Tibial nerve (tissue), 4 donors: ENCODE results near the gene RRN3. TPM values are rescaled to one million over a fixed set of nuclear protein-coding genes. Genes with fewer than 3 reads are reported as not detected.
"Not testable (repeated sequence)": the region's sequence is repeated elsewhere in the genome, so short reads cannot be mapped to it uniquely, and the experiment has no call there.

Source experiments
- DNase-seq, 2 donors: peaks; one replicate each; pipeline ENCODE4 v3.0.0-alpha.2; 2019; ENCODE audit warnings: low spot score in 2 of 2
- H3K27ac ChIP-seq, 4 donors: fragments of 200-600 bp; sonication (generic) in 3 of 4; one replicate each; pipeline ENCODE4 v1.5.1; 2017 to 2019; ENCODE audit warnings: mild to moderate bottlenecking in 1 of 4
- H3K27me3 ChIP-seq, 2 donors: fragments of 200-600 bp; sonication (generic) in 1 of 2; one replicate each; pipeline versions ENCODE4 v1.5.1 to v1.6.0; 2017 to 2019
- H3K36me3 ChIP-seq, 3 donors: fragments of 200-600 bp; sonication (generic); one replicate each; pipeline ENCODE4 v1.5.1; 2018 to 2019
- H3K4me1 ChIP-seq, 4 donors: fragments of 200-600 bp; sonication (generic) in 3 of 4; one replicate each; pipeline ENCODE4 v1.5.1; 2017 to 2019
- H3K4me3 ChIP-seq, 4 donors: fragments of 200-600 bp; sonication (generic) in 3 of 4; one replicate each; pipeline ENCODE4 v1.5.1; 2017 to 2019; ENCODE audit warnings: mild to moderate bottlenecking in 1 of 4, moderate library complexity in 1 of 4
- H3K9me3 ChIP-seq, 4 donors: fragments of 200-600 bp; sonication (generic) in 3 of 4; one replicate each; pipeline ENCODE4 v1.5.1; 2017 to 2019
- WGBS, 2 donors: methylation state at CpG; one replicate each; pipeline ENCODE4 v1.1.5; 2018; 5-methylcytosine and 5-hydroxymethylcytosine counted together
- total RNA-seq, 4 donors: library from RNA; depleted of rRNA; stranded (reverse); fragments of >200 nt; gene quantifications; one replicate each; pipeline ENCODE4 v1.1.0, GENCODE V29; 2016

The RRN3 gene
- total RNA-seq, 4 donors from 2014 or later: 25.5 to 39.6 (median 36.0) TPM

GRCh38 chr16:15134752-15135482 is 40.8 kb upstream of the RRN3 start:
- WGBS, 2 donors: 91 to 97% methylated on average over 6 to 10 of the region's 33 CpGs
- H3K27me3 ChIP-seq, H3K9me3 ChIP-seq, H3K4me3 ChIP-seq, H3K27ac ChIP-seq, DNase-seq, H3K4me1 ChIP-seq: not testable (repeated sequence)
- H3K36me3 ChIP-seq: peaks cover 0 to 31% (median 0%) of the 10 kb centered on the region in 3 donors

- H3K27ac ChIP-seq, H3K4me3 ChIP-seq, H3K4me1 ChIP-seq, DNase-seq, H3K9me3 ChIP-seq, H3K27me3 ChIP-seq: not testable (repeated sequence)
- WGBS, 2 donors: 94% methylated on average over 7 of the region's 31 CpGs; no CpG with 5 or more reads in 1 of the 2 donors
- peaks cover 0 to 36% (median 0%) of the 10 kb centered on the region in 3 donors for H3K36me3 ChIP-seq
Measured at GRCh38 chr16:15133554-15133953, 39.5 kb upstream of the RRN3 start.

GRCh38 chr16:15132719-15133428 is 38.8 kb upstream of the RRN3 start:
- not testable (repeated sequence) for H3K4me1 ChIP-seq, H3K27ac ChIP-seq, DNase-seq, H3K27me3 ChIP-seq, H3K9me3 ChIP-seq, H3K4me3 ChIP-seq
- H3K36me3 ChIP-seq: peaks cover 0 to 43% (median 0%) of the 10 kb centered on the region in 3 donors
- WGBS, 2 donors: 97% methylated on average over 6 of the region's 41 CpGs; no CpG with 5 or more reads in 1 of the 2 donors

DNA sequence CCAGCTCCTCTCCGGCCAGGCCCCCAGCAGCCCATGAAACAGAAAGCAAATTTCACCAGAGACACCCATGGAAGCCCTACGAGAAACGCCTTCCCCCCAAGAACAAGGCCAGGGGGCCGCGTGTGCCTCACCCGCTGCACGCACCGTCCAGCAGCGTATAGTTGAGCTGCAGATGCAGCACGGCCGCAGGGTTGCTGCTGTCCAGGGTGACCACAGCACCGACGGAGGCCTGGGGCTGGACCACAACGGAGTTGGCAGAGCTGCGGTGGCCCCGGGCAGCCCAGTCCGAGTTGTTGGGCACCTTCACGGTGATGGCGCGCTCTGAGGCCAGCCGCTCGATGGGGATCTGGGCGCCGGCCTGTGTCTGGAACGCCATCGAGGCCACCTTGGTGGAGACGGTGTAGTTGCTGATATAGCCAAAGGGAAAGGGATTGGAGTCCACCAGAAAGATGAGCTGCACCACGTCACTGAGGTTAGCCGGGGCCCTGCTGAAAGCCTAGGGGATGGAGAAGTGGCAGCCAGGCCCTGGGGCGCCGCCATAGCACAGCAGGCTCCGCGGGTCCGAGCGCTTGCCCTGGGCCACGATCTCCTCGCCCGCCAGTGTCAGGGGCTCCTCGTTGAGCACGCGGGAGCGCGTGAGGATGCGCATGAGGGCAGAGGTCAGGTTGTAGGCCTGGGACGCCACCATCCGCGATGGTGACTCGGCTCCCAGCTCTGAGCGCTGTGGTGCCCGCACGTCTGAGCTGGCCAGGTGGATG is 37.0 kb upstream of the RRN3 start:
- DNase-seq: not testable (repeated sequence)
- WGBS, 2 donors: 92 to 96% methylated on average over 14 to 34 of the region's 51 CpGs

DNA sequence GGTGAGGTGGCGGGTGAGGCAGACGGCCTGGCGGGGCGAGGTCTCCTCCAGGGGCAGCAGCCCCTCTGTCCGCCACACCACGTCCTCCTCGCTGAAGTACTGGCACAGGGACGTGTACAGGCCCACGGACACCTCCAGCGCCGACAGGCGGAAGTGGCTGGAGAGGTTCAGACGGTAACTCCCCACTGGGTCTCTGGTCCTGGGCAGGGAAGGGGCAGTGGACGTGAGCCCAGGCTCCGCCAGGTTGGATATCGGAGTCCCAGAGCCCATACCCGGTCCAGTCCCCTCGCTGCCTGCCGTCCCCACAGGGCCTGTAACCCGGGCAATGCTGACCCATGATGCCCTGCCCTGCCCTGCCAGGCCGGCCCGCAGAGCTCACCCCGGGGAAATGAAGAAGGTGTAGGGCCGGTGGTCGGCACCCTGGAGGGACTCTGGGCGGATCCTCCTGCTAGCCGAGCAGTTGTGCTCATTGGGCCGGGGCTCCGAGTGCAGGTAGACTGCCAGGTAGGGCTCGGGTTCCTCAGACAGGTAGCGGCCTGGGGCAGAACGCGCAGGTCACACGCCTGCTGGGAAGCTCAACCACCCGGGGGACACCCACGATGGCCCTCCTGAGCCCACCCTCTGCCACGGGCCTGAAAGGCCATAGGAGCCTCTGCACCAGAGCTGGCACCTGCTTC is 36.3 kb upstream of the RRN3 start:
- peaks cover 0 to 56% (median 0%) of the 10 kb centered on the region in 3 donors for H3K36me3 ChIP-seq
- not testable (repeated sequence) for DNase-seq, H3K4me1 ChIP-seq, H3K27ac ChIP-seq, H3K9me3 ChIP-seq, H3K4me3 ChIP-seq, H3K27me3 ChIP-seq
- 93 to 98% methylated on average over 12 to 13 of the region's 37 CpGs for WGBS, 2 donors

More for the DNA sequence above, 37.0 kb upstream of the RRN3 start:
- H3K4me1 ChIP-seq, H3K27ac ChIP-seq, H3K9me3 ChIP-seq, H3K27me3 ChIP-seq, H3K4me3 ChIP-seq: not testable (repeated sequence)
- peaks cover 0 to 55% (median 0%) of the 10 kb centered on the region in 3 donors for H3K36me3 ChIP-seq

DNA sequence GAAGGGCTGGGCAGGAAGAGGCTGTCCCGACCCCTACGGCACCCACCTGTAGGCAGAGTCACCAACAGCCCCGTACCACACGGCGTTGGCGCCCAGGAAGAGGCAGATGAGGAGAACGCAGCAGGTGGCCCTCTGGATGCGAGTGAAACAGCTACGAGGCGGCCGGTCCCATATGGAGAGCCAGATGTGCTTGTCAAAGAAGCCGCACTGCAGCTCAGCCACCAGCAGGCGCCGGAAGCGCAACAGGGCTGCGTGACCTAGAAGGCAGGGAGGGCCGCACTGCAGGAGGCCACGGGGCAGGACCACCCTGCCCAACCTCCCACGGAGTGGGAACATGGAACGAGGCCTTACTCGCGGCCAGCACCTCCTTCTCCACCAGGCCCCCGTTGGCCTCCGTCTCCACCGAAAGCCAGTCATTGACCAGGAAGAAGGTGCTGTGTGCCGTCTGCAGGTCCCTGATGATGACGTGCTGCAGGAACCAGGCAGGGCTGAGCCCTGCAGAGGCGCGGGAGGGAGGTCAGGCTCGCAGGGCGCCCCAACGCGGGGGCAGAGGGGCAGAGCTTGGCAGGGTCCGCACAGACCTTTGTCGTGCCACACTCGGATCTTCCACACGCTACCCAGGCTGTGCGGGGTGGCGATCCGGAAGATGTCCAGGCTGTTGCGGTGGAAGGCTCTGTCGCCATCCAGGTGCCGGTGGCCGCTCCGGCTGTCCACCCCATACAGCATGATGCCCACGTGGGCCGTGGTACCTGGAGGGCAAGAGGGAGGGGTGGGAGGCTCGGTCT is 33.8 kb upstream of the RRN3 start:
- peaks cover 0 to 49% (median 0%) of the 10 kb centered on the region in 3 donors for H3K36me3 ChIP-seq
- not testable (repeated sequence) for DNase-seq, H3K9me3 ChIP-seq, H3K27me3 ChIP-seq, H3K4me1 ChIP-seq, H3K4me3 ChIP-seq, H3K27ac ChIP-seq
- 92 to 98% methylated on average over 8 to 20 of the region's 48 CpGs for WGBS, 2 donors

DNA sequence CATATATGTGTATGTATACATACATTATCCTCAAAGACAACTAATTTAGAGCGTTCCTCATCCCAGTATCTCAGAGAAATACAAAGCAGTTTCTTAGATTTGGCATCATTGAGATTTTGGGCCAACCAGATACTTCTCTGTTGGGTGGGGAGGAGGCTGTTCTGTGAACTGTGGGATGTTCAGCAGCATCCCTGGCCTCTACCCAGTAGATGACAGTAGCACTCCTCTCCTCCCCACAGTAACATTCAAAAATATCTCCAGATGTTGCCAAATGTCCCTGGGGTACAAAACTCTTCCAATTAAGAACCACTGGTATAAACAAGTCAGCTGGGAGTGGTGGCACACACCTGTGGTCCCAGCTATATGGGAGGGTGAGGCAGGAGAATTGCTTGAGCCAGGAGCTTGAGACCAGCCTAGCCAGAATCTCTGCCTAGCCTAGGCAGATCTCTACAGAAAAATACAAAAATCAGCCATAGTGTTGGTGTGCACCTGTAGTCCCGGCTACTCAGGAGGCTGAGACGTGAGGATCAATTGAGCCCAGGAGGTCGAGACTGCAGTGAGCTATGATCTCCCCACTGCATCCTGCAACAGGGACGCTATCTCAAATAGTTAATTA is 6.4 kb upstream of the RRN3 start:
- not testable (repeated sequence) for H3K4me3 ChIP-seq, H3K27me3 ChIP-seq, H3K36me3 ChIP-seq, DNase-seq, H3K9me3 ChIP-seq, H3K4me1 ChIP-seq, H3K27ac ChIP-seq
- WGBS, 2 donors: 83 to 85% methylated on average over 5 of the region's 5 CpGs

GRCh38 chr16:15099366-15099909 is 5.4 kb upstream of the RRN3 start:
- not testable (repeated sequence) for DNase-seq, H3K4me3 ChIP-seq, H3K36me3 ChIP-seq, H3K4me1 ChIP-seq, H3K9me3 ChIP-seq, H3K27me3 ChIP-seq
- H3K27ac ChIP-seq: peak overlapping the region in 1 of 4 donors; percentile 42
- 41 to 45% methylated on average over 2 of the region's 2 CpGs for WGBS, 2 donors

DNA sequence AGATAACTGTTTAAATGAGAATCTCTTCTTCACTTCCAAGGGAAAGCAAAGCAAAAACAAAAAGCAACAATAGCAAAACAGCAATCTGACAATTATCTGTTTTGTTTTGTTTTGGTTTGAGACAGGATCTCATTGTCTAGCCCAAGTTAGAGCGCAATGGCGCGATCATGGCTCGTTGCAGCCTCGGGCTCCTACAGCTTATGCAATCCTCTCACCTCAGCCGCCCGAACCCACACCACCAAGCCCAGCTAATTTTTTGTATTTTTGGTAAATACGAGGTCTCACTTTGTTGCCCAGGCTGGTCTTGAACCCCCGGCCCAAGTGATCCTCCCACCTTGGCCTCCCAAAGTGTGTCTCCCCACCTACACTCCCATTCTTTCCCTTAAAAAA is 2.5 kb upstream of the RRN3 start:
- H3K4me1 ChIP-seq: peaks cover 0 to 21% (median 9%) of the 10 kb centered on the region in 4 donors
- not testable (repeated sequence) for H3K4me3 ChIP-seq, H3K9me3 ChIP-seq, H3K27me3 ChIP-seq, H3K36me3 ChIP-seq, DNase-seq, H3K27ac ChIP-seq
- WGBS, 2 donors: 87 to 97% methylated on average over 8 to 9 of the region's 9 CpGs

DNA sequence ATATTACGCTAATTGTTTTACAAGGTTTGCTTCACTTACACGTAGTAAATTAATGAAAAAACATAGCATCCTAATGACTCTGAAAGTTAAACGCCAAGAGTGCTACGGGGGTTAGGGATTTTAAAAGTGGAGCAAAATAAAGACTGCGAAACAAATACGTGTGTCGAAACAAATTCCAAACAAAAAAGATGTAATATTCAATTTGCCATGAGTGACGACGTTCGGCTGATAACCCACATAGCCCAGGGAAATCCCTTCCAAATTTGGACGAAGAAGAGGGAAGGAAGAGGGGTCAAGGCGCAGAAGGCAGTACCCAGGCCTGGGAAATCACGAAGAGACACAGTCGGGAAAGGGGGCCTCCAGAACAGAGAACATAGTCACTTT is 509 bp downstream of the RRN3 start:
- Histone ChIP-seq H3K4me1 (peaks cover 0 to 22% (median 9%) of the 10 kb centered on the region in 4 donors), H3K36me3 (peaks cover 0 to 29% (median 0%) of the 10 kb centered on the region in 3 donors), H3K27ac (peak overlapping the region; percentile 62 to 90 (median 88)), H3K4me3 (peak overlapping the region; percentile 29 to 72 (median 66))
- 6 to 13% methylated on average over 14 of the region's 14 CpGs for WGBS, 2 donors
- not testable (repeated sequence) for DNase-seq, H3K27me3 ChIP-seq, H3K9me3 ChIP-seq

DNA sequence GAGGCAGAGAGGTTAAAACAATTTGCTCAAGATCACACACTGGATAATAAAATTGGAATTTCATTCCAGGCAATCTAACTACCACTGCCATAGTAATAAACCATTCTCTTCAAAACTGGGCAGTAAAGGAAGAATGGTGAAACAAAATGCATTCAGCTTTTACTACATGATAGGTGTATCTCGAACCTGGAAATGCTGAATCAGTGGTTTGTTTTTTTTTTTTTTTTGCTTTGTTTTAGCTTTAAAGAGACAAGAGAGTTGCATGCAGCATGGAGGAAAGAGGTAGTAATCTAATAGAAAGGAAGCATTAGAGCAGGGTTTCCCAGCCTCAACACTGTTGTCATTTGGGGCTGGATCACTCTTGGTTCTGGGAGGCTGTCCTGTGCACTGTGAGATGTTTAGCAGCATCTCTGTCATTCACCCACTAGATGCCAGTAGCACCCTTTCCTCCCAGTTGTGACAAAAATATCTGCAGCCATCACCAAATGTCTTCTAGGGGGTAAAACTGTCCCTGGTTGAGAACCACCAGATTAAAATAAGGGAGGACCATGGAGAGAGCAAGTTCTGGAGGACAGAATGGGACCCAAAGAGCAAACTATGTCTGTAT is 3.3 kb downstream of the RRN3 start:
- WGBS, 2 donors: 74 to 86% methylated on average over 1 of the region's 1 CpG
- H3K4me1 ChIP-seq: peaks cover 0 to 25% (median 9%) of the 10 kb centered on the region in 4 donors
- H3K9me3 ChIP-seq, H3K27me3 ChIP-seq, DNase-seq, H3K4me3 ChIP-seq, H3K27ac ChIP-seq: not testable (repeated sequence)
- peaks cover 0 to 35% (median 0%) of the 10 kb centered on the region in 3 donors for H3K36me3 ChIP-seq
